HUES6 (cell line): ENCODE measurements around the gene NPM1.
"Not testable (repeated sequence)": the region's sequence is repeated elsewhere in the genome, so short reads cannot be mapped to it uniquely, and the experiment has no call there.

Source experiments
- H3K27ac ChIP-seq: 2 replicates; pipeline ENCODE4 v1.7.0; 2013; ENCODE audit warnings: low read depth, mild to moderate bottlenecking, low read length, inconsistent platforms
- H3K27me3 ChIP-seq: 2 replicates; pipeline ENCODE4 v1.6.1; 2013; ENCODE audit warnings: low read length; ENCODE audit not compliant: control insufficient read depth, insufficient read depth
- H3K36me3 ChIP-seq: 2 replicates; pipeline ENCODE4 v1.6.1; 2013; ENCODE audit warnings: low read length; ENCODE audit not compliant: control insufficient read depth, insufficient read depth
- H3K4me1 ChIP-seq: 2 replicates; pipeline ENCODE4 v1.6.1; 2013; ENCODE audit warnings: low read length; ENCODE audit not compliant: control insufficient read depth, insufficient read depth
- H3K4me3 ChIP-seq: 2 replicates; pipeline ENCODE4 v1.5.1; 2013; ENCODE audit warnings: low read depth, low read length
- H3K9ac ChIP-seq: one replicate; pipeline ENCODE4 v1.6.1; 2013; ENCODE audit warnings: mild to moderate bottlenecking, low read length
- H3K9me3 ChIP-seq: 2 replicates; pipeline ENCODE4 v1.6.1; 2013; ENCODE audit warnings: low read depth, low read length; ENCODE audit not compliant: control insufficient read depth, insufficient read depth

The NPM1 gene

DNA sequence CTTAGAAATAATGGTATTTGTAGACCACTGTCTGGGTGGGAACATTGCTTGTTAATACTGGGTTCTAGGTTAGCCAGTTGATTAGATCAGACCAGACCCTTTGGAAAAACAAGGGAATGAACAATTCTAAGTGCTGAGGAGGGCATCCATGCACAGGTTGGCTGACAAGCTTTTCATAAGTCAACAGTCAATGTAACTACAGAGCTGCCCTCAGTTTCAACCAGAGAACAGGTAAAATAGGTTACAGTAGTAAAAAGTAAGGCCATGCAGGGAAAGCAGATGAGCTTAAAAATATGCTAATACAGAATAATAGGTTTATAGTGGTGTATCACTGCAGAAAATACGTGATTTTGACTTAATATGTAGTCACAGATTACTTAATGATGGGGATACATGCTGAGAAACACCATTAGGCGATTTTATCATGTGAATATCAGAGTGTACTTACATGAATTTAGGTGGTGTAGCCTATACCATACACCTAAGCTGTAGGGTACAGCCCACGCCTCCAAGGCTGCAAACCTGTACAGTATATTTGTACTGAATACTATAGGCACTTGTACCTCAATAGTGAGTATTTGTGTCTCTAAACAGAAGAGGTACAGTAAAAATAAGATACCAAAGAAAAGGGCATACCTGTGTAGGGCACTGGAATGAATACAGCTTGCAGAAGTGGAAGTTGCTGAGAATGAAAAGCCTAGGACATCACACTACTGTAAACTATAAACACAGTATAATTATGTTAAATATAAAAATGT, 25.7 kb downstream of the NPM1 start:
- Histone ChIP-seq H3K27me3 (no peaks in the 10 kb centered on the region), H3K4me1 (peaks cover 2% of the 10 kb centered on the region), H3K4me3 (no peak overlapping the region), H3K27ac (no peak overlapping the region), H3K9me3 (no peaks in the 10 kb centered on the region), H3K9ac (no peak overlapping the region), H3K36me3 (peaks cover 51% of the 10 kb centered on the region)

DNA sequence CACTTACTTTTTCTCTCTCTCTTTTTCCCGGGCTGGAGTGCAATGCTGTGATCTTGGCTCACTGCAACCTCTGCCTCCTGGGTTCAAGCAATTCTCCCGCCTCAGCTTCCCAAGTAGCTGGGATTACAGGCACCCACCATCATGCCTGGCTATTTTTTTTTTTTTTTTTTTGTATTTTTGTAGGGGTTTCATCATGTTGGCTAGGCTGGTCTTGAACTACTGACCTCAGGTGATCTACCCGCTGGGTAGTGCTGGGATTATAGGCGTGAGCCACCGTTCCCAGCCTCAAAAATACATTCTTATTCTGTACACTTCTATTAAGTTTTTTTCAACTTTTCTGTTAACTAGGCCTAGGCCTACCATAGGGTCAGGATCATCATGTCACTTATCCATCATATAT, 26.3 kb downstream of the NPM1 start:
- not testable (repeated sequence) for H3K9me3 ChIP-seq, H3K9ac ChIP-seq, H3K27me3 ChIP-seq, H3K4me1 ChIP-seq, H3K27ac ChIP-seq, H3K4me3 ChIP-seq
- peaks cover 45% of the 10 kb centered on the region for H3K36me3 ChIP-seq

DNA sequence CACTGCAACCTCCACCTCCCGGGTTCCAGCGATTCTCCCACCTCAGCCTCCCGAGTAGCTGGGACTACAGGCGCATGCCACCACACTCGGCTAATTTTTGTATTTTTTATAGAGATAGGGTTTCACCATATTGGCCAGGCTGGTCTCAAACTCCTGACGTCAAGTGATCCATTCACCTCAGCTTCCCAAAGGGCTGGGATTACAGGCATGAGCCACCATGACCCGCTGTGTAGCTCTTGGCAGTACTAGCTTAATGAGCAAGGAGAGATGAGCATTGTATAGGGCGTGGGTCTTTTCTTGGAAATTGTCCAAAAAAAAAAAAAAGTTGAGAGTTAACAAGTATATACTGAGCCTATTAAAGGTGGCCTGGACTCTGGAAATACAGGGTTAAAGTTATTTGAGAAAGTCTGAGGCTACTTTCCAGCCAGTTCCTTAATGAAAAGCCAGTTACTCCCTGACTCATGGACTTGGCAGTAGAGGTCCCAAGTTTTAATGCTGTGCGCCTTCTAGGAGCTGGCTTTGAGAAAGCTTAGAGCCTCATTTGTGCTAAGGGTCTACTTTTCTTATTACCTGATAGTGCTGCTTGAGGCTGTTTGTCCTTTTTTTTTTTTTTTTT, 27.6 kb downstream of the NPM1 start:
- no peak overlapping the region for H3K9ac ChIP-seq
- peaks cover 11% of the 10 kb centered on the region for H3K27me3 ChIP-seq
- H3K27ac ChIP-seq: no peak overlapping the region
- H3K4me1 ChIP-seq: peaks cover 4% of the 10 kb centered on the region
- peaks cover 33% of the 10 kb centered on the region for H3K36me3 ChIP-seq
- no peaks in the 10 kb centered on the region for H3K9me3 ChIP-seq
- no peak overlapping the region for H3K4me3 ChIP-seq

DNA sequence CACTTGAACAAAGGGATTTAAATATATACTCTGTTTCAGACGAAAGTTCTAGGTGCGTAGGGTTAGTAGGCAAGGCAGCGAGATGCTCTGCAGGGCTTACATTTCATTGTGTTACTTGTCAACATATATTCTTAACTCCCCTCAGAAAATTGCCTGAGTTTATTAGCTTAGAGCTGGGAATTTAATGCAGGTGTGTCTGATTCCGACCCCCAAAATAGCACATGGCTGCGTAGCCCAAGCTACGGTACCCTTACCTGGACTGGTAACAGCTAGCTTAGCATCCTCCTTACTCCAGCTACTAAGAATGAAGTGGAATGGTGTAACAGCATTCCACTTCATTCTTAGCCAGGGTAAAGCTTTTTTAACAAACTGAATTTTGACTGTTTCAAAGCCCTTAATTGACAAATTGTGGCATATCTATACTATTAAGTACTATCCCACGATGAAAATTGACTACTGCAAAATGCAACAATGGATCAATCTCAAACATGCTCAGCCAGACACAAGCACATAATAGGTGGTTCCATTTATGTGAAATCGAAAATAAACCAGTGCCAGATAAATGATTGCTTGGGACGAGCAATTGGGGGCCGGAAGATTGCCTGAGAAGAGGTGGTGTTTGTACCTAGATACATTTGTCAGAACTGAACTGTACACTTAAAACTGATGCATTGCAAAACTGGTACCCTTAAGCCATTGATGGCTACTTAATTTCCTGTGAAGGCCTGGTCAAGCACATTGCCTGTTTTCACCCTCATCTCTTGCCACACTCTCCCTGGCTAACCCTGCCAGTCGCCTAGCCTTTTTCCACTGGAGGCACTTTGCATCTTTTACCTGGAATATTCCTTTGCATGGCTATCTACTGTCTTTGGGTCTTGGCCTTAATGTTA, 28.8 kb downstream of the NPM1 start:
- peaks cover 23% of the 10 kb centered on the region for H3K27me3 ChIP-seq
- H3K27ac ChIP-seq: no peak overlapping the region
- H3K9ac ChIP-seq: no peak overlapping the region
- H3K4me3 ChIP-seq: no peak overlapping the region
- H3K4me1 ChIP-seq: peaks cover 10% of the 10 kb centered on the region
- no peaks in the 10 kb centered on the region for H3K9me3 ChIP-seq
- peaks cover 22% of the 10 kb centered on the region for H3K36me3 ChIP-seq

DNA sequence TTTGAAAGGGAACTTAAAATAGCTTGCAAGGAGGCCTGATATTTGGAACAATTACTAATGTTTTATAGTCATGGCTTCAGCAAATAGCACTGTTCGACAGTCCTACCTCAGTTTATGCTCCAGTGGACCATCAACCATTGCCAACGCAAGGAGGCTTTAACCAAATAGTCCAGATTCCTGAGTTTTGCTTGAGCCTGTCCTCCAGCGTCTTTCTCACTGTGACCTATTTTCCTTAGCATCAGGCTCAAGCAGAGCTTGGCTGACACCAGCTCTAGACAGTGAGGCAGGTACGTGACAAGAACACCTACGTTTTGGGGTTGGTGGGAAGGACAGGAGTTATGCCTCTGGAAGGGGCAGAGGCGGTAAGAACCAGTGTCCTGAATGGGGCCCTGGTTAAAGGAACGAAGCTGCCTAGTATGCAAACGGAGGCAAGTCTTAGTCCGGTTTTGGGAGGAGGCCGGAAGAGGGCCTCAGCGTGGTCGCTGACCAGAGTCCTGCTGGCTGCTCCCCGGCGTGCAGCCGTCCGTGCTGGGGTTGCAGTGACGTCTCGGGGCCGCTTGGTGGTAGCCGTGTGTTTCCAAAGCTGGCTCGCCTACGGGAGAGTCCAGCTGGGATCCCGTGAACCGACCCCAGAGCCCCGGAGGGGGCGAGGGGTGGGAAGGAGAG, 30.8 kb downstream of the NPM1 start:
- H3K27me3 ChIP-seq: peaks cover 39% of the 10 kb centered on the region
- peaks cover 3% of the 10 kb centered on the region for H3K36me3 ChIP-seq
- peak overlapping the region; percentile 72 for H3K9ac ChIP-seq
- H3K27ac ChIP-seq: no peak overlapping the region
- no peaks in the 10 kb centered on the region for H3K9me3 ChIP-seq
- H3K4me1 ChIP-seq: peaks cover 28% of the 10 kb centered on the region
- peak overlapping the region; percentile 79 for H3K4me3 ChIP-seq

DNA sequence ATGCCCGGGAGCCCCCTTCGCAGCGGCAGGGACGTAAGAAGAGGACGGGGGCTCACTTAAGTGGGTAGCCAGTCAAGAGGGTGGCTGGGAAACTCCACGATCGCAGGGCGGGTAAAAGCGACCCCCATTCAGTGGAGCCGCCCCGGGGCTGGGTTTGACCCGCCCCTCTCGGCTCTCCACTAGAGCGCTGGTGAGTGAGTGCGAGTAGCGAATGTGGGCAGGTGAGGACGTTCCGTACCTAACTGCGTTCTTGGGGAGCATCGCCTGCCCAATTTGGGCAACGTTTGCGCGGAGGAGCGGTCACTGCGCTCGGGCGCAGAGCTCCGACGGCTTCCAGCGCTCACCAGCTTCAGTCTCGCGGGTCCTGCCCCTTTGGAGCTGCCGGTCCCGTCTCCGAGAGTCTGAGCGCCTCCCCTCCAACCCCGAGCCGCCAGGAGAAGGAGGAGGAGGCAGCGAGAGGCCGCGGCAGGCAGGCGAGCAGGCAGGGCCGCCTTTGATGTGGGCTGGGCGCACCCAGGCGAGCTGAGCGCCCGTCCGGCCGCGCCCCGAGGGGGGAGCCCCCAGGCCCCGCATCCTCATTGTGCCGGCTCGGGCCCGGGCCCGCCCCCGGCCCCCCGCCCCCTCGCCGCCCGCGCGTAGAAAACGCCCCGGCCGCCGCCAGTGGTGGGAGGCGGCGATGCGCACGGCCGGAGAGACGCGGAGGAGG, 31.5 kb downstream of the NPM1 start, which contains the start of gene FGF18:
TSS of gene FGF18 (plus strand) at position 666 of the 706 bp plus-strand sequence. CDS start 553 bp downstream, outside the sequence.
- H3K9me3 ChIP-seq: no peaks in the 10 kb centered on the region
- H3K27me3 ChIP-seq: peaks cover 39% of the 10 kb centered on the region
- H3K4me1 ChIP-seq: peaks cover 30% of the 10 kb centered on the region
- peak within 1 kb of the TSS; percentile 72 for H3K9ac ChIP-seq
- H3K36me3 ChIP-seq: no peaks in the 10 kb centered on the region
- H3K27ac ChIP-seq: no peak within 1 kb of the TSS
- peak within 1 kb of the TSS; percentile 79 for H3K4me3 ChIP-seq

DNA sequence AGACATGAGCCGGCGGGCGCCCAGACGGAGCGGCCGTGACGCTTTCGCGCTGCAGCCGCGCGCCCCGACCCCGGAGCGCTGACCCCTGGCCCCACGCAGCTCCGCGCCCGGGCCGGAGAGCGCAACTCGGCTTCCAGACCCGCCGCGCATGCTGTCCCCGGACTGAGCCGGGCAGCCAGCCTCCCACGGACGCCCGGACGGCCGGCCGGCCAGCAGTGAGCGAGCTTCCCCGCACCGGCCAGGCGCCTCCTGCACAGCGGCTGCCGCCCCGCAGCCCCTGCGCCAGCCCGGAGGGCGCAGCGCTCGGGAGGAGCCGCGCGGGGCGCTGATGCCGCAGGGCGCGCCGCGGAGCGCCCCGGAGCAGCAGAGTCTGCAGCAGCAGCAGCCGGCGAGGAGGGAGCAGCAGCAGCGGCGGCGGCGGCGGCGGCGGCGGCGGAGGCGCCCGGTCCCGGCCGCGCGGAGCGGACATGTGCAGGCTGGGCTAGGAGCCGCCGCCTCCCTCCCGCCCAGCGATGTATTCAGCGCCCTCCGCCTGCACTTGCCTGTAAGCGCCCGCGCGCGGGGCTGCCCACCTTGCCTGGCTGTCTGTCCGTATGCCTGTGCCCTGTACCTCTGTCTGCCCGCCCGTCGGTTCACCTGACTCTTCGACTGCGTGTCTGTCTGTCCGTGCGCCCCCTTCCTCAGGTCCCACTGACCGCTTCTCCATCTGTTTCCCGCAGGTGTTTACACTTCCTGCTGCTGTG, 32.2 kb downstream of the NPM1 start:
- no peaks in the 10 kb centered on the region for H3K9me3 ChIP-seq
- no peaks in the 10 kb centered on the region for H3K36me3 ChIP-seq
- H3K4me3 ChIP-seq: peak overlapping the region; percentile 79
- peaks cover 36% of the 10 kb centered on the region for H3K4me1 ChIP-seq
- H3K27me3 ChIP-seq: peaks cover 39% of the 10 kb centered on the region
- H3K9ac ChIP-seq: peak overlapping the region; percentile 44
- no peak overlapping the region for H3K27ac ChIP-seq

DNA sequence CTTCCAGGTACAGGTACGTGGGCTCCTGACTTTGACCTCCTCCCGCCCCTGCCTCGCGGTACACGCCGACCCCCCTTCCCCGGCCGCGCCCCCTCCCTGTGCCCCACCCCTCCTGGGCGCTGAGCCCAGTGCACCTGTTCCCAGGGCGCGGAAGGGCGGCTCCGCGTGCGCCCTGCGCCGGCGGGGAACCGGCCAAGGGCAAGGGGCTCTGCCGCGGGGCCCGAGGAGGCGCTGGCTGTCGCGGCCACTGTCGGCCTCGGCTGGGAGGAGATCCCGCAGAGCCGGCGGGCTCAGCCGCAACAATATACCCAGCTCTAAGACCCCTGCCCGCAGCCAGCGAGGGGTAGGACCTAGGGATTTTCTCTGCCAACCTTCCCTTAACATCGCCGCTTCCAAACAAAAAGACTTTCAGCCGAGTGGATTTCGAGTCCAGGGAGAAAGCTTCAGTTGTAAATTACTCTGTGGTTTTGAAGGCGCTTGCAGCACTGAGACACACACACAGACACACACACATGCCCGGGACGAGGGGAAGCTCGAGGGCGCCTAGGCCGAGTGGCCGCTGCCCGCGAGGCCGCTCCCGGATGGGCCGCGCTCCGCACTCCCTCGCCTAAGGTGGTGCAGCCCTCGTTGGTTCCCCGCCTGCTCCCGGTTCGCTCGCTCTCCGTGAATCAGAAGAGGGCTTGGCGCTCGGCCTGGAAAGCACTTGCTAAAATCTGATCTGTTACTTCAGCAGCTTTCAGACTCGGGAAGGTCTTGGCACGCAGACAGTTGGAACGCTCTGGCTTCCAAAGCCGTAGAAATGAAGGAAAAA, 33.0 kb downstream of the NPM1 start:
- H3K9me3 ChIP-seq: no peaks in the 10 kb centered on the region
- H3K27ac ChIP-seq: no peak overlapping the region
- H3K9ac ChIP-seq: peak overlapping the region; percentile 44
- peaks cover 39% of the 10 kb centered on the region for H3K4me1 ChIP-seq
- peak overlapping the region; percentile 79 for H3K4me3 ChIP-seq
- H3K27me3 ChIP-seq: peaks cover 39% of the 10 kb centered on the region
- no peaks in the 10 kb centered on the region for H3K36me3 ChIP-seq
